ENCODE measurements around the gene PKP3.
A peak's percentile ranks its signal among the peaks of the same experiment; 100 is the strongest.
"Not testable (repeated sequence)": the region's sequence is repeated elsewhere in the genome, so short reads cannot be mapped to it uniquely, and the experiment has no call there.

PKP3 gene

GRCh38 chr11:409008-409599, 15.1 kb downstream of the PKP3 start:
- Histone ChIP-seq H3K4me3 (ENCODE audit: low read depth, low read length) (no peak overlapping the region), H3K27ac (ENCODE audit: low read depth, low read length) (no peak overlapping the region), H2AFZ (ENCODE audit: low read length, unreplicated experiment) (no peak overlapping the region), H3K36me3 (ENCODE audit: insufficient read depth, low read length) (no peaks in the 10 kb centered on the region), H3K4me1 (ENCODE audit: control insufficient read depth, insufficient read depth, low read length, unreplicated experiment) (no peaks in the 10 kb centered on the region), H3K79me2 (ENCODE audit: control insufficient read depth, insufficient read depth, low read length, unreplicated experiment) (no peaks in the 10 kb centered on the region), H3K27me3 (ENCODE audit: insufficient read depth, low read length) (no peaks in the 10 kb centered on the region)

GRCh38 chr11:409600-410483, 15.8 kb downstream of the PKP3 start:
- H3K27me3 ChIP-seq (ENCODE audit: insufficient read depth, low read length), result no peaks in the 10 kb centered on the region
- no peaks in the 10 kb centered on the region for H3K79me2 ChIP-seq (ENCODE audit: control insufficient read depth, insufficient read depth, low read length, unreplicated experiment)
- H3K27ac ChIP-seq (ENCODE audit: low read depth, low read length), result no peak overlapping the region
- no peak overlapping the region for H2AFZ ChIP-seq (ENCODE audit: low read length, unreplicated experiment)
- no peaks in the 10 kb centered on the region for H3K36me3 ChIP-seq (ENCODE audit: insufficient read depth, low read length)
- H3K4me1 ChIP-seq (ENCODE audit: control insufficient read depth, insufficient read depth, low read length, unreplicated experiment), result peaks cover 5% of the 10 kb centered on the region
- no peak overlapping the region for H3K4me3 ChIP-seq (ENCODE audit: low read depth, low read length)

GRCh38 chr11:410711-411110, 16.7 kb downstream of the PKP3 start:
- not testable (repeated sequence) for H3K79me2 ChIP-seq (ENCODE audit: control insufficient read depth, insufficient read depth, low read length, unreplicated experiment); H3K27me3 ChIP-seq (ENCODE audit: insufficient read depth, low read length); H2AFZ ChIP-seq (ENCODE audit: low read length, unreplicated experiment); H3K36me3 ChIP-seq (ENCODE audit: insufficient read depth, low read length); H3K27ac ChIP-seq (ENCODE audit: low read depth, low read length); H3K4me3 ChIP-seq (ENCODE audit: low read depth, low read length)
- H3K4me1 ChIP-seq (ENCODE audit: control insufficient read depth, insufficient read depth, low read length, unreplicated experiment), result peaks cover 11% of the 10 kb centered on the region

- H3K27me3 ChIP-seq (ENCODE audit: insufficient read depth, low read length); H3K79me2 ChIP-seq (ENCODE audit: control insufficient read depth, insufficient read depth, low read length, unreplicated experiment); H3K4me3 ChIP-seq (ENCODE audit: low read depth, low read length); H3K36me3 ChIP-seq (ENCODE audit: insufficient read depth, low read length); H2AFZ ChIP-seq (ENCODE audit: low read length, unreplicated experiment); H3K27ac ChIP-seq (ENCODE audit: low read depth, low read length): not testable (repeated sequence)
- H3K4me1 ChIP-seq (ENCODE audit: control insufficient read depth, insufficient read depth, low read length, unreplicated experiment), result peaks cover 18% of the 10 kb centered on the region
Measured at GRCh38 chr11:411520-411919, 17.5 kb downstream of the PKP3 start.

GRCh38 chr11:412641-413119, 18.7 kb downstream of the PKP3 start:
- no peak overlapping the region for H3K4me3 ChIP-seq (ENCODE audit: low read depth, low read length)
- H3K27me3 ChIP-seq (ENCODE audit: insufficient read depth, low read length), result peaks cover 3% of the 10 kb centered on the region; the same call in 1 of the 2 replicates
- H3K27ac ChIP-seq (ENCODE audit: low read depth, low read length), result no peak overlapping the region
- H3K4me1 ChIP-seq (ENCODE audit: control insufficient read depth, insufficient read depth, low read length, unreplicated experiment), result peaks cover 19% of the 10 kb centered on the region
- no peaks in the 10 kb centered on the region for H3K36me3 ChIP-seq (ENCODE audit: insufficient read depth, low read length)
- H3K79me2 ChIP-seq (ENCODE audit: control insufficient read depth, insufficient read depth, low read length, unreplicated experiment), result no peaks in the 10 kb centered on the region
- H2AFZ ChIP-seq (ENCODE audit: low read length, unreplicated experiment), result no peak overlapping the region

DNA sequence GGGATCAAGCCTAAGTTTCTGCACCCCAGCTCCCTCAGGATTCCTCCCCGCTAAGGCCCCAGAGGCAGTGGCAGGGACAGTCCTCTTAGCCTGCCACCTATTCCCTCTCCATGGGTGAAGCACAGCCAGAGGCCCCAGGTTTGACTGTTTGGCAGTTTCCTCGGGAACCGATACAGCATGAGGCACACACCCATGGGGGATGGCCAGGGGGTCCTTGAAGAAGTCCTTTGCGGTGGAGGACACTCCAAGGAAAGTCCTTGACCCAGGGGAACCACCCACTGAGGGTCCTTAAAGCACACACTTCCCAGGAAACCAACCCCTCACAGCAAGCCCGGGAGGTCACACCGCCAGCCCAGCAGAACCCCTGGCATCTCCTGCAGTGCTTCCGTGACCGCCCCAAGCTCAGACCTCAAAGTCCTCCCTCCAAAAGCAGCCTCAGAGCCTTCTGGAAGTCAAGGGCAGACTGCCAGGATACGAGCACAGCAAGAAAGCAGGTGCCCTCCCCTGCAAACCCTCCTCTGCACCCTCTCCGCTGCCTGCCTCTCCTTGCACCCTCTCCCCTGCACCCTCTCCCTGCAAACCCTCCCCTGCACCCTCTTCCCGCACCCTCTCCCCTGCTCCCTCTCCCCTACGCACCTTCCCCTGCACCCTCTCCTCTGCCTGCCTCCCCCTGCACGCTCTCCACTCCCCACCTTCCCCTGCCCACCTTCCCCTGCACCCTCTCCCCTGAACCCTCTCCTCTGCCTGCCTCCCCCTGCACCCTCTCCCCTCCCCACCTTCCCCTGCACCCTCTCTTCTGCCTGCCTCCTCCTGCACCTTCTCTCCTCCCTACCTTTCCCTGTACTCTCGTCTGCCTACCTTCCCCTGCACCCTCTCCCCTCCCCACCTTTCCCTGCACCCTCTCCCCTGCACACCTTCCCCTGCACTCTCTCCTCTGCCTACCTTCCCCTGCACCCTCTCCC, 19.4 kb downstream of the PKP3 start:
- H3K27me3 ChIP-seq (ENCODE audit: insufficient read depth, low read length), result peaks cover 10% of the 10 kb centered on the region; the same call in 1 of the 2 replicates
- H3K79me2 ChIP-seq (ENCODE audit: control insufficient read depth, insufficient read depth, low read length, unreplicated experiment), result no peaks in the 10 kb centered on the region
- H3K36me3 ChIP-seq (ENCODE audit: insufficient read depth, low read length), result no peaks in the 10 kb centered on the region
- no peak overlapping the region for H3K27ac ChIP-seq (ENCODE audit: low read depth, low read length)
- H3K4me3 ChIP-seq (ENCODE audit: low read depth, low read length), result no peak overlapping the region
- no peak overlapping the region for H2AFZ ChIP-seq (ENCODE audit: low read length, unreplicated experiment)
- peaks cover 19% of the 10 kb centered on the region for H3K4me1 ChIP-seq (ENCODE audit: control insufficient read depth, insufficient read depth, low read length, unreplicated experiment)

DNA sequence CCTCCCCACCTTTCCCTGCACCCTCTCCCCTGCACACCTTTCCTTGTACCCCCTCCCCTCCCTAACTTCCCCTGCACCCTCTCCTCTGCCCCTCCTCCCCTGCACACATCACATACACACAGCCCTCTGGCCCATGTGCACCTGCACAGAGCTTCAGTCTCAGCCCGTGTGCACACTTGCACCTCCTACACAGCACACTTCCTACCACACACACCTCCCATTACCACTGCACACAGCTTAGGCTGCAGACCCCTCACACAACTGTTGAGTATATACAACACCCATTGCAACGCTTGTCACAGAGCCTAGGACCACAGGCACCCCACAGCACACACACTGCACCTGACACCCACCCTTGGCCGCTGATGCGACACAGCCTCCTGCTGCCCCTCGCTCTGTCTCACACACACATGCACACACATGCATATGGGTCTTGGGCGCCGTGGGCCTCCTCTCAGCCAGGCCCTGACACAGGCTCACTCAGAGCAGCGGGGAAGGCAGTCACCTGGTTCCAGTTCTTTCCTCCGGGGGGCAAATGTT, 20.4 kb downstream of the PKP3 start:
- peaks cover 13% of the 10 kb centered on the region; the same call in 1 of the 2 replicates for H3K27me3 ChIP-seq (ENCODE audit: insufficient read depth, low read length)
- no peak overlapping the region for H2AFZ ChIP-seq (ENCODE audit: low read length, unreplicated experiment)
- H3K79me2 ChIP-seq (ENCODE audit: control insufficient read depth, insufficient read depth, low read length, unreplicated experiment), result no peaks in the 10 kb centered on the region
- no peak overlapping the region for H3K27ac ChIP-seq (ENCODE audit: low read depth, low read length)
- no peak overlapping the region for H3K4me3 ChIP-seq (ENCODE audit: low read depth, low read length)
- H3K4me1 ChIP-seq (ENCODE audit: control insufficient read depth, insufficient read depth, low read length, unreplicated experiment), result peaks cover 19% of the 10 kb centered on the region
- no peaks in the 10 kb centered on the region for H3K36me3 ChIP-seq (ENCODE audit: insufficient read depth, low read length)

DNA sequence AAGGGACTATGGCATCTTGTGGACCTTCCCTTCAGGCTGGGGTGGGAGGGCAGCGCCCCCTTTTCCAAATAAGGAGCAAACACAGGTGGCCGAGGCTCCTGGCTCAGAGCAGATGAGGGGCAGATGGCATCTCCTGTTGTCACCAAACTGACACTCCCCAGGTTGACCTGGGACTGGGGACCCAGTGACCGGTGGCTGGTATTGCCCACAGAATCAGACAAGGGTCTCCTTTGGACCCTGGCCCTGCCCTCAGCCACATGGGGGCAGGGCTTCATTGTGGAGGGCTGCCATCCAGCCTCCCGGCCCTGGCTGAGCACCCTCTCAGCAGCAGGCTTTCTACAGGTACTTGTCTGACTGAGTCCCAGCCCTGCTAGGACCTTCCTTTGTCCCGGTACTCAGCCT, 21.6 kb downstream of the PKP3 start:
- H3K79me2 ChIP-seq (ENCODE audit: control insufficient read depth, insufficient read depth, low read length, unreplicated experiment), result no peaks in the 10 kb centered on the region
- peak overlapping the region; percentile 81; the same call in 1 of the 2 replicates for H3K4me3 ChIP-seq (ENCODE audit: low read depth, low read length)
- H3K36me3 ChIP-seq (ENCODE audit: insufficient read depth, low read length), result no peaks in the 10 kb centered on the region
- H2AFZ ChIP-seq (ENCODE audit: low read length, unreplicated experiment), result no peak overlapping the region
- H3K4me1 ChIP-seq (ENCODE audit: control insufficient read depth, insufficient read depth, low read length, unreplicated experiment), result peaks cover 19% of the 10 kb centered on the region
- no peak overlapping the region for H3K27ac ChIP-seq (ENCODE audit: low read depth, low read length)
- peaks cover 13% of the 10 kb centered on the region; the same call in 1 of the 2 replicates for H3K27me3 ChIP-seq (ENCODE audit: insufficient read depth, low read length)

DNA sequence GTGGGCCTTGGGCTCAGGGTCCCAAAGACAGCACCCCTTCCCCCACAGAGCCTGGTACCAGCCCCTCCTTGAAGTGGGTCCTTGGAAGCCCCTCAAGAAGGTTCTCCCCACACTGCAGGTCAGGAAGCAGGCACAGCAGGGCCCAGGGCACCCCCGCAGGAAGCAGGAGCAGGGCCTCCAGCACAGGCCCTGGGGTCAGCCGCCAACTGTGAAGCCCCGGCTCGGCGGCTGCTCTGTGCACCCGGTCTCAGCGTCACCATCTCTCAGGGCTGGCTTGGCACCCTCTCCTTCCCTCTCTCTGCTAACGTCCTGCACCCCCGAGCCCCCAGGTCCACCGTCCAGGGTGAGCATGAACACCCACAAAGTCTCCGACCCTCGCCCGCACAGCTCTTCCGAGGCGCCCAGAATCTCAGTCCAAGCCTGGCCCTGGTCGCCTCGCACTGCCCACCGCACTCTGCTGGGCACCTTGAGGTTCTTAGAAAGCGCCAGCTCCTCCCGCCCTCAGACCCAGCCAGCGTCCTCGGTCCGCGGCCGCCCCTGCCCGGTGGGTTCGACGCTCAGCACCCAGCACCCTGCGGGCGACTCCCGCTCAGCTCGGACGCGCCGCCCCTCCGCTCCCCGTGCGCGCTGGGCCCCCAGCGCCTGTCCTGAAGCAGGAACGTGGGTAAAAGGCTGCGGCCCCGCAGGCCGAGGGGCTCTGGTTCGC, 22.2 kb downstream of the PKP3 start:
- H3K4me1 ChIP-seq (ENCODE audit: control insufficient read depth, insufficient read depth, low read length, unreplicated experiment), result peaks cover 19% of the 10 kb centered on the region
- H3K36me3 ChIP-seq (ENCODE audit: insufficient read depth, low read length), result no peaks in the 10 kb centered on the region
- no peaks in the 10 kb centered on the region for H3K79me2 ChIP-seq (ENCODE audit: control insufficient read depth, insufficient read depth, low read length, unreplicated experiment)
- H3K27me3 ChIP-seq (ENCODE audit: insufficient read depth, low read length), result peaks cover 13% of the 10 kb centered on the region; the same call in 1 of the 2 replicates
- no peak overlapping the region for H3K27ac ChIP-seq (ENCODE audit: low read depth, low read length)
- H3K4me3 ChIP-seq (ENCODE audit: low read depth, low read length), result peak overlapping the region; percentile 81
- peak overlapping the region; percentile 81 for H2AFZ ChIP-seq (ENCODE audit: low read length, unreplicated experiment)

All from ACC112 (cell line).